H9 (cell line): ENCODE data around the gene PNPLA2. TPM values are rescaled to one million over a fixed set of nuclear protein-coding genes. Genes with fewer than 3 reads are reported as not detected.

ENCODE experiments used
- DNase-seq: peaks from one replicate; pipeline ENCODE4 v3.0.0-alpha.2; 2017
- H2AFZ ChIP-seq: one replicate; pipeline ENCODE4 v1.6.1; 2013; ENCODE audit warnings: mild to moderate bottlenecking, low read length, control low read depth, moderate library complexity
- H2AK5ac ChIP-seq: 2 replicates; pipeline ENCODE4 v1.6.1; 2013; ENCODE audit warnings: low read length, control low read depth, mixed read lengths; ENCODE audit not compliant: insufficient read length
- H2BK120ac ChIP-seq: one replicate; pipeline ENCODE4 v1.6.1; 2013; ENCODE audit warnings: low read depth, mild to moderate bottlenecking, low read length, control low read depth, inconsistent platforms; ENCODE audit not compliant: poor library complexity, severe bottlenecking
- H2BK12ac ChIP-seq: 2 replicates; pipeline ENCODE4 v1.6.1; 2013; ENCODE audit warnings: low read length, control low read depth, mixed read lengths, low read depth; ENCODE audit not compliant: insufficient read length
- H2BK15ac ChIP-seq: 2 replicates; pipeline ENCODE4 v1.6.1; 2013; ENCODE audit warnings: low read depth, low read length, control low read depth
- H2BK20ac ChIP-seq: one replicate; pipeline ENCODE4 v1.6.1; 2013; ENCODE audit warnings: low read depth, mild to moderate bottlenecking, low read length, control low read depth, inconsistent platforms; ENCODE audit not compliant: poor library complexity, severe bottlenecking
- H2BK5ac ChIP-seq: 2 replicates; pipeline ENCODE4 v1.6.1; 2013; ENCODE audit warnings: low read length, control low read depth, mixed read lengths; ENCODE audit not compliant: insufficient read length
- H3K14ac ChIP-seq: 2 replicates; pipeline ENCODE4 v1.6.1; 2013; ENCODE audit warnings: low read length, control low read depth; ENCODE audit not compliant: insufficient read depth
- H3K18ac ChIP-seq: 2 replicates; pipeline ENCODE4 v1.6.1; 2013; ENCODE audit warnings: low read depth, mild to moderate bottlenecking, mixed read lengths, low read length, control low read depth; ENCODE audit not compliant: insufficient read length
- H3K23ac ChIP-seq: 2 replicates; pipeline ENCODE4 v1.6.1; 2013; ENCODE audit warnings: low read length, control low read depth, mixed read lengths, low read depth; ENCODE audit not compliant: insufficient read length
- H3K23me2 ChIP-seq: 2 replicates; pipeline ENCODE4 v1.6.1; 2013; ENCODE audit warnings: low read depth, mild to moderate bottlenecking, mixed read lengths, low read length, control low read depth; ENCODE audit not compliant: insufficient read length, poor library complexity, severe bottlenecking
- H3K27ac ChIP-seq: 2 replicates; pipeline ENCODE4 v1.5.1; 2013; ENCODE audit warnings: low read length, control low read depth, mixed read lengths, low read depth; ENCODE audit not compliant: insufficient read length
- H3K27me3 ChIP-seq: 2 replicates; pipeline ENCODE4 v1.6.1; 2013; ENCODE audit warnings: low read length, control low read depth, inconsistent platforms; ENCODE audit not compliant: insufficient read depth
- H3K4ac ChIP-seq: 2 replicates; pipeline ENCODE4 v1.6.1; 2013; ENCODE audit warnings: low read depth, mild to moderate bottlenecking, control low read depth, inconsistent platforms, low read length, moderate library complexity
- H3K4me1 ChIP-seq: 2 replicates; pipeline ENCODE4 v1.6.1; 2013; ENCODE audit warnings: low read length, control low read depth, inconsistent platforms; ENCODE audit not compliant: insufficient read depth
- H3K4me2 ChIP-seq: 2 replicates; pipeline ENCODE4 v1.6.1; 2013; ENCODE audit warnings: low read length, control low read depth, mixed read lengths; ENCODE audit not compliant: insufficient read length, insufficient read depth
- H3K56ac ChIP-seq: 2 replicates; pipeline ENCODE4 v1.6.1; 2013; ENCODE audit warnings: low read depth, mild to moderate bottlenecking, mixed read lengths, low read length, control low read depth; ENCODE audit not compliant: insufficient read length
- H3K79me1 ChIP-seq: 2 replicates; pipeline ENCODE4 v1.6.1; 2013; ENCODE audit warnings: low read depth, mild to moderate bottlenecking, moderate library complexity, low read length, control low read depth, inconsistent platforms; ENCODE audit not compliant: insufficient read depth, poor library complexity, severe bottlenecking
- H3K79me2 ChIP-seq: 2 replicates; pipeline ENCODE4 v1.6.1; 2013; ENCODE audit warnings: low read length, control low read depth, inconsistent platforms; ENCODE audit not compliant: insufficient read depth
- H3K9ac ChIP-seq: 2 replicates; pipeline ENCODE4 v1.6.1; 2013; ENCODE audit warnings: low read length, control low read depth, mixed read lengths; ENCODE audit not compliant: insufficient read length; ENCODE audit errors: extremely low read depth
- H3K9me3 ChIP-seq: one replicate; pipeline ENCODE4 v1.6.1; 2013; ENCODE audit warnings: low read depth, low read length, inconsistent platforms; ENCODE audit not compliant: control insufficient read depth
- H3T11ph ChIP-seq: one replicate; pipeline ENCODE4 v1.6.1; 2013; ENCODE audit warnings: mild to moderate bottlenecking, low read length, control low read depth, inconsistent platforms
- H4K20me1 ChIP-seq: one replicate; pipeline ENCODE4 v1.6.1; 2013; ENCODE audit not compliant: control insufficient read depth, insufficient read length, insufficient read depth
- H4K5ac ChIP-seq: 2 replicates; pipeline ENCODE4 v1.6.1; 2013; ENCODE audit warnings: low read depth, mild to moderate bottlenecking, mixed read lengths, low read length, control low read depth; ENCODE audit not compliant: insufficient read length
- H4K8ac ChIP-seq: replicated peaks from 2 replicates; pipeline ENCODE4 v1.6.1; 2013; ENCODE audit warnings: low read length, control low read depth, mixed read lengths, low read depth; ENCODE audit not compliant: insufficient read length
- H4K91ac ChIP-seq: 2 replicates; pipeline ENCODE4 v1.6.1; 2013; ENCODE audit warnings: low read depth, mild to moderate bottlenecking, moderate library complexity, mixed read lengths, low read length, control low read depth; ENCODE audit not compliant: insufficient read length
- H3K27ac Mint-ChIP-seq, 3 experiments: 2 replicates in 2 of 3; 3 replicates in 1 of 3; pipeline ENCODE4 v1.8.0; 2020 to 2021; ENCODE audit warnings: mixed read lengths in 3 of 3, mild to moderate bottlenecking in 1 of 3, moderate library complexity in 1 of 3
- H3K27me3 Mint-ChIP-seq: 2 replicates; pipeline ENCODE4 v1.8.0; 2021; ENCODE audit warnings: low read depth, mild to moderate bottlenecking, moderate library complexity, mixed read lengths
- H3K36me3 Mint-ChIP-seq, 3 experiments: 2 replicates in 2 of 3; 3 replicates in 1 of 3; pipeline ENCODE4 v1.8.0; 2020 to 2021; ENCODE audit warnings: low read depth in 3 of 3, mixed read lengths in 3 of 3; ENCODE audit not compliant: insufficient read depth in 1 of 3
- H3K4me1 Mint-ChIP-seq, 2 experiments: 2 replicates each; pipeline ENCODE4 v1.8.0; 2020; ENCODE audit warnings: mixed read lengths in 2 of 2
- H3K4me3 Mint-ChIP-seq, 2 experiments: 2 replicates in 1 of 2; 3 replicates in 1 of 2; pipeline ENCODE4 v1.8.0; 2020 to 2021; ENCODE audit warnings: mild to moderate bottlenecking in 2 of 2, mixed read lengths in 2 of 2, moderate library complexity in 1 of 2
- H3K9me3 Mint-ChIP-seq, 2 experiments: 2 replicates in 1 of 2; 3 replicates in 1 of 2; pipeline ENCODE4 v1.8.0; 2020; ENCODE audit warnings: mild to moderate bottlenecking in 2 of 2, mixed read lengths in 2 of 2, moderate library complexity in 1 of 2
- CTCF ChIP-seq: fragments of 200-600 bp; sonication (generic); conservative IDR thresholded peaks from 3 replicates; pipeline ENCODE4 v1.8.0; 2021; ENCODE audit warnings: antibody characterized with exemption, mild to moderate bottlenecking
- WGBS: extraction: QIAGEN DNeasy Blood & Tissue Kit; methylation state at CpG from one replicate; pipeline ENCODE4 v1.1.7; 2013; ENCODE audit warnings: missing lambda C conversion rate, low lambda C conversion rate, mixed read lengths; ENCODE audit not compliant: insufficient read length; ENCODE audit errors: extremely low coverage; 5-methylcytosine and 5-hydroxymethylcytosine counted together
- total RNA-seq: library from RNA; stranded (reverse); gene quantifications from 2 replicates; pipeline ENCODE4 v1.2.1, GENCODE V29; 2021

PNPLA2 gene
- total RNA-seq, 1 experiment from 2014 or later, result 67.3 TPM

GRCh38 chr11:827897-828192 is 9.1 kb downstream of the PNPLA2 start, which contains the start of gene CRACR2B:
CRACR2B (plus strand) TSS chr11:827919; CDS start chr11:828608, 689 bp downstream.
- H2BK20ac ChIP-seq, result no peak within 1 kb of the TSS
- no peaks in the 10 kb centered on the region for H3K79me1 ChIP-seq
- H2BK5ac ChIP-seq, result no peak within 1 kb of the TSS
- no peak within 1 kb of the TSS for H4K91ac ChIP-seq
- no peak within 1 kb of the TSS for H4K5ac ChIP-seq
- no peak within 1 kb of the TSS for H2BK15ac ChIP-seq
- Mint-ChIP-seq H3K27me3 (peaks cover 36% of the 10 kb centered on the region), H3K36me3 (peaks cover 0 to 15% (median 10%) of the 10 kb centered on the region in 3 experiments; a peak in 6 of 7 replicates), H3K4me1 (peaks cover 32 to 44% of the 10 kb centered on the region in 2 experiments), H3K27ac (peak within 1 kb of the TSS in 2 of 3 experiments; percentile 68 to 85; a peak in 3 of 7 replicates), H3K4me3 (peak within 1 kb of the TSS; percentile 79 to 84), H3K9me3 (no peaks in the 10 kb centered on the region)
- H3K18ac ChIP-seq, result peak within 1 kb of the TSS; percentile 68
- no peak within 1 kb of the TSS for H3K23ac ChIP-seq
- no peak within 1 kb of the TSS for H3T11ph ChIP-seq
- no peak within 1 kb of the TSS for H2AK5ac ChIP-seq
- WGBS, result no CpG with 5 or more reads among the region's 5 CpGs
- no peak for TF ChIP-seq CTCF
- H3K56ac ChIP-seq, result no peak within 1 kb of the TSS
- no peak within 1 kb of the TSS for H2BK12ac ChIP-seq
- H3K27ac ChIP-seq, result no peak within 1 kb of the TSS
- no peak within 1 kb of the TSS for H4K8ac ChIP-seq
- H3K9me3 ChIP-seq, result no peaks in the 10 kb centered on the region
- peak within 1 kb of the TSS; percentile 60; the same call in 1 of the 2 replicates for H3K14ac ChIP-seq
- DNase-seq, result no peak
- H3K79me2 ChIP-seq, result no peaks in the 10 kb centered on the region
- H3K4ac ChIP-seq, result no peak within 1 kb of the TSS
- H4K20me1 ChIP-seq, result no peaks in the 10 kb centered on the region
- no peak within 1 kb of the TSS for H2BK120ac ChIP-seq
- no peak within 1 kb of the TSS for H3K9ac ChIP-seq
- peaks cover 9% of the 10 kb centered on the region; the same call in 1 of the 2 replicates for H3K27me3 ChIP-seq
- H3K23me2 ChIP-seq, result peaks cover 27% of the 10 kb centered on the region
- no peaks in the 10 kb centered on the region; the same call in 1 of the 2 replicates for H3K4me1 ChIP-seq
- H3K4me2 ChIP-seq, result peak within 1 kb of the TSS; percentile 58
- no peak within 1 kb of the TSS for H2AFZ ChIP-seq
